HEK293 (cell line): ENCODE results near the gene PRR15.

Source experiments
- ATF2 ChIP-seq: fragments of 450-650 bp; formaldehyde crosslinking; IDR thresholded peaks from 2 replicates; pipeline ENCODE4 v1.5.1; 2016; ENCODE audit warnings: missing biosample characterization, missing genetic modification characterization, low read depth
- KLF9 ChIP-seq: fragments of 450-650 bp; formaldehyde crosslinking; IDR thresholded peaks from 2 replicates; pipeline ENCODE4 v1.5.1; 2016; ENCODE audit warnings: missing biosample characterization, missing genetic modification characterization, low read depth
- PATZ1 ChIP-seq: fragments of 450-650 bp; formaldehyde crosslinking; IDR thresholded peaks from 2 replicates; pipeline ENCODE4 v1.5.1; 2016; ENCODE audit warnings: missing biosample characterization, missing genetic modification characterization
- PRDM10 ChIP-seq: fragments of 450-650 bp; formaldehyde crosslinking; IDR thresholded peaks from 2 replicates; pipeline ENCODE4 v1.5.1; 2016; ENCODE audit warnings: missing biosample characterization, missing genetic modification characterization
- SALL2 ChIP-seq: fragments of 450-650 bp; formaldehyde crosslinking; IDR thresholded peaks from 2 replicates; pipeline ENCODE4 v1.5.0; 2017; ENCODE audit warnings: missing biosample characterization, mild to moderate bottlenecking, missing genetic modification characterization, borderline replicate concordance
- SCRT2 ChIP-seq: fragments of 450-650 bp; formaldehyde crosslinking; IDR thresholded peaks from 2 replicates; pipeline ENCODE4 v1.5.1; 2016; ENCODE audit warnings: missing biosample characterization, missing genetic modification characterization
- ZBTB44 ChIP-seq: fragments of 450-650 bp; IDR thresholded peaks from 2 replicates; pipeline ENCODE4 v1.5.1; 2018; ENCODE audit warnings: missing biosample characterization, mild to moderate bottlenecking, missing genetic modification characterization
- ZFP3 ChIP-seq: fragments of 450-650 bp; formaldehyde crosslinking; IDR thresholded peaks from 2 replicates; pipeline ENCODE4 v1.5.1; 2016; ENCODE audit warnings: low read depth, missing biosample characterization, missing genetic modification characterization
- ZNF138 ChIP-seq: fragments of 450-650 bp; formaldehyde crosslinking; IDR thresholded peaks from 2 replicates; pipeline ENCODE4 v1.5.1; 2016; ENCODE audit warnings: missing biosample characterization, missing genetic modification characterization, borderline replicate concordance
- ZNF26 ChIP-seq: fragments of 450-650 bp; formaldehyde crosslinking; IDR thresholded peaks from 2 replicates; pipeline ENCODE4 v1.5.1; 2016; ENCODE audit warnings: missing biosample characterization, missing genetic modification characterization
- ZNF311 ChIP-seq: fragments of 450-650 bp; formaldehyde crosslinking; IDR thresholded peaks from 2 replicates; pipeline ENCODE4 v1.5.1; 2017; ENCODE audit warnings: missing biosample characterization, missing genetic modification characterization, borderline replicate concordance
- ZNF423 ChIP-seq: fragments of 450-650 bp; formaldehyde crosslinking; IDR thresholded peaks from 2 replicates; pipeline ENCODE4 v1.5.1; 2016; ENCODE audit warnings: missing biosample characterization, missing genetic modification characterization
- ZNF426 ChIP-seq: fragments of 450-650 bp; formaldehyde crosslinking; IDR thresholded peaks from 2 replicates; pipeline ENCODE4 v1.5.1; 2017; ENCODE audit warnings: missing biosample characterization, missing genetic modification characterization, mild to moderate bottlenecking, inconsistent platforms, moderate library complexity
- ZNF433 ChIP-seq: fragments of 450-650 bp; formaldehyde crosslinking; IDR thresholded peaks from 2 replicates; pipeline ENCODE4 v1.5.1; 2016; ENCODE audit warnings: missing biosample characterization, missing genetic modification characterization, low read depth
- ZNF513 ChIP-seq: fragments of 450-650 bp; IDR thresholded peaks from 2 replicates; pipeline ENCODE4 v1.5.1; 2018; ENCODE audit warnings: missing biosample characterization, missing genetic modification characterization
- ZNF518A ChIP-seq: fragments of 450-650 bp; formaldehyde crosslinking; conservative IDR thresholded peaks from 2 replicates; pipeline ENCODE4 v1.5.1; 2016; ENCODE audit warnings: low read depth, missing biosample characterization, missing genetic modification characterization
- ZNF610 ChIP-seq: fragments of 450-650 bp; formaldehyde crosslinking; IDR thresholded peaks from 2 replicates; pipeline ENCODE4 v1.5.1; 2016; ENCODE audit warnings: missing biosample characterization, missing genetic modification characterization, borderline replicate concordance
- ZNF621 ChIP-seq: fragments of 450-650 bp; formaldehyde crosslinking; IDR thresholded peaks from 2 replicates; pipeline ENCODE4 v1.5.1; 2017; ENCODE audit warnings: missing biosample characterization, missing genetic modification characterization
- ZNF837 ChIP-seq: fragments of 450-650 bp; formaldehyde crosslinking; IDR thresholded peaks from 2 replicates; pipeline ENCODE4 v1.5.1; 2016; ENCODE audit warnings: missing biosample characterization, missing genetic modification characterization
- ZXDB ChIP-seq: fragments of 450-650 bp; formaldehyde crosslinking; IDR thresholded peaks from 2 replicates; pipeline ENCODE4 v1.5.1; 2016; ENCODE audit warnings: missing biosample characterization, missing genetic modification characterization

The PRR15 gene

GRCh38 chr7:29563590-29564495 is at the start of gene PRR15 (continued):
- no peak for TF ChIP-seq ZBTB44 (tag by site-specific recombination)
- no peak for TF ChIP-seq ZNF433
- no peak for TF ChIP-seq ZNF837
- TF ChIP-seq ATF2: no peak
- peak; percentile 67 for TF ChIP-seq ZNF423
- TF ChIP-seq ZNF311 (tag by site-specific recombination): no peak
- no peak for TF ChIP-seq ZNF426 (tag by site-specific recombination)
- no peak for TF ChIP-seq ZNF610 (tag by site-specific recombination)
- no peak; the same call in 1 of the 2 replicates for TF ChIP-seq KLF9 (tag by site-specific recombination)
- TF ChIP-seq PRDM10 (tag by site-specific recombination): peak; percentile 94
- TF ChIP-seq SALL2 (tag by site-specific recombination): no peak
- TF ChIP-seq ZNF621 (tag by site-specific recombination): no peak
- TF ChIP-seq ZNF513 (tag by site-specific recombination): no peak
- TF ChIP-seq ZNF518A: no peak
- peak; percentile 74 for TF ChIP-seq PATZ1 (tag by site-specific recombination)
- TF ChIP-seq SCRT2 (tag by site-specific recombination): peak; percentile 97
- no peak for TF ChIP-seq ZNF26
- TF ChIP-seq ZXDB: 0 out of 2 replicates have a peak, but pooled peaks have one; percentile 14
- TF ChIP-seq ZFP3 (tag by site-specific recombination): no peak
- TF ChIP-seq ZNF138 (tag by site-specific recombination): no peak
